Measurements from ENCODE around the gene SLC9A7. TPM values are rescaled to one million over a fixed set of nuclear protein-coding genes. Genes with fewer than 3 reads are reported as not detected.

Gene SLC9A7
- total and polyA plus RNA-seq, 12 donors = 0.43 to 7.5 (median 1.9) TPM

- WGBS, 2 donors = 88 to 96% methylated on average over 3 of the region's 3 CpGs
These were observed 115.3 kb downstream of the SLC9A7 start for GRCh38 chrX:46643636-46644035.

GRCh38 chrX:46642145-46642544 lies 116.8 kb downstream of the SLC9A7 start:
- intact Hi-C loops (cut with DNase I) = loop anchor here in 9 of 10 donors (1.0 to 10.0 kb wide), 6 partner anchors 65 to 90 kb away; partner anchors contain the start of gene CHST7 (in 5 of the 9)
- Histone ChIP-seq H3K27ac (no peak overlapping the region), H3K4me1 (peaks cover 0 to 8% (median 0%) of the 10 kb centered on the region in 9 donors), H3K36me3 (no peaks in the 10 kb centered on the region), H3K9me3 (no peaks in the 10 kb centered on the region), H3K27me3 (peaks cover 0 to 14% (median 0%) of the 10 kb centered on the region in 7 donors), H3K4me3 (no peak overlapping the region)
- ATAC-seq (peak; percentile 67 to 89 (median 81)), DNase-seq (peak in 1 of 2 donors; percentile 7)
- TF ChIP-seq CTCF (IDR thresholded peaks at IDR 0.05) = peak; percentile 21 to 65 (median 50)
- WGBS, 2 donors = 20 to 28% methylated on average over 4 of the region's 4 CpGs

More at GRCh38 chrX:46643636-46644035, 115.3 kb downstream of the SLC9A7 start:
- Histone ChIP-seq H3K27me3 (peaks cover 0 to 15% (median 0%) of the 10 kb centered on the region in 7 donors), H3K36me3 (no peaks in the 10 kb centered on the region), H3K27ac (no peak overlapping the region), H3K4me3 (no peak overlapping the region), H3K4me1 (peaks cover 0 to 9% (median 0%) of the 10 kb centered on the region in 9 donors), H3K9me3 (no peaks in the 10 kb centered on the region)
- TF ChIP-seq CTCF (IDR thresholded peaks at IDR 0.05) = no peak
- intact Hi-C loops (cut with DNase I) = loop anchor here in 8 of 10 donors (5.0 to 10.0 kb wide), 5 partner anchors 66 to 91 kb away; partner anchors contain the start of gene CHST7 (in 4 of the 8)
- no peak for ATAC-seq
- no peak for DNase-seq

- ATAC-seq (no peak), DNase-seq (no peak)
- TF ChIP-seq CTCF (IDR thresholded peaks at IDR 0.05) = no peak
- Histone ChIP-seq H3K4me3 (no peak overlapping the region), H3K9me3 (no peaks in the 10 kb centered on the region), H3K27me3 (peaks cover 0 to 26% (median 0%) of the 10 kb centered on the region in 7 donors), H3K27ac (no peak overlapping the region), H3K4me1 (peaks cover 0 to 14% (median 2%) of the 10 kb centered on the region in 9 donors), H3K36me3 (no peaks in the 10 kb centered on the region)
- intact Hi-C loops (cut with DNase I) = no loop called here
- WGBS, 2 donors = 69 to 72% methylated on average over 2 of the region's 2 CpGs
These were observed 121.0 kb downstream of the SLC9A7 start for GRCh38 chrX:46637938-46638337.

GRCh38 chrX:46636223-46636622 lies 122.7 kb downstream of the SLC9A7 start:
- no peak for TF ChIP-seq CTCF (IDR thresholded peaks at IDR 0.05)
- peaks cover 0 to 12% (median 3%) of the 10 kb centered on the region in 9 donors for H3K4me1 ChIP-seq
- H3K4me3 ChIP-seq = no peak overlapping the region
- no peak for ATAC-seq
- DNase-seq = no peak
- peaks cover 0 to 33% (median 0%) of the 10 kb centered on the region in 7 donors for H3K27me3 ChIP-seq
- intact Hi-C loops (cut with DNase I) = no loop called here
- WGBS, 2 donors = 80 to 83% methylated on average over 6 of the region's 6 CpGs
- no peak overlapping the region for H3K27ac ChIP-seq
- H3K9me3 ChIP-seq = no peaks in the 10 kb centered on the region
- H3K36me3 ChIP-seq = no peaks in the 10 kb centered on the region
